Pons (tissue), 1 donor: ENCODE measurements around the gene ZNF774.
"Not testable (repeated sequence)": the region's sequence is repeated elsewhere in the genome, so short reads cannot be mapped to it uniquely, and the experiment has no call there.

Experiments
- DNase-seq: peaks from one replicate; pipeline ENCODE4 v3.0.0-alpha.2; 2016; ENCODE audit warnings: low spot score

ZNF774 gene

GRCh38 chr15:90352107-90352893, at the start of gene ZNF774:
ZNF774 (plus strand) TSS chr15:90352284; CDS start chr15:90354661, 2,377 bp downstream.
- peak; percentile 98 for DNase-seq

DNA sequence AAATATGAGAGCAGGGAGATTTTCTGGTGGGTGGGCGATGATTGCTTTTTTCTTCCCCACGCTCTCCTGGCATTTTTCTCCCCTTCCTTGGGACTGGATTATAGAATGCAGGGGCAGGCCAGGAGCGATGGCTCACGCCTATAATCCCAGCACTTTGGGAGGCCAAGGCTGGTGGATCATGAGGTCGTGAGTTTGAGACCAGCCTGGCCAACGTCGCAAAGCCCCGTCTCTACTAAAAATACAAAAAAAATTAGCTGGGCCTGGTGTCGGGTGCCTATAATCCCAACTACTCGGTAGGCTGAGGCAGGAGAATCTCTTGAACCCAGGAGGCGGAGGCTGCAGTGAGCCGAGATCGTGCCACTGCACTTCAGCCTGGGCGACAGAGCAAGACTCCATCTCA, 46.7 kb upstream of the ZNF774 start:
- DNase-seq, result not testable (repeated sequence)

- DNase-seq, result no peak
Observed at GRCh38 chr15:90305932-90306331, 46.2 kb upstream of the ZNF774 start.

- no peak for DNase-seq
Observed at GRCh38 chr15:90306560-90306959, 45.5 kb upstream of the ZNF774 start.

GRCh38 chr15:90307661-90308060, 44.4 kb upstream of the ZNF774 start:
- no peak for DNase-seq

DNA sequence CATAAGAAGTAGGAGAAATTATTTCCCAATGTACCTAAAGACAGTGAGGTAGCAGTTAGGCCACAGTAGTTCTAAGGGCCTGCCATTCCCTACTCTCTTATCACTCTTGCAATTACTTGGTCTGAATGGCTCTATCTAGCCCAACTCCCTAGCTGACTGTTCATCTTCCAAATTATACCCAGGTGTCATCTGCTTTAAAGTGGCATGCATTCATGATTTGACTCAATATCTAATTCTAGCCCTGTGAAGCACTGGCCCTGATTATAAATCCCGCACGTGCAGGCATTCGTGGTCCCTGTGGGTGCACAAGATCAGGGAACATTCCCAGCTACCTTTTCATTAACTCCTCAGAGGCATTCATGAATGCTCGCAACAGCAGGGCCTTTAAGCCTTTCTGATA, 43.1 kb upstream of the ZNF774 start:
- no peak for DNase-seq

DNA sequence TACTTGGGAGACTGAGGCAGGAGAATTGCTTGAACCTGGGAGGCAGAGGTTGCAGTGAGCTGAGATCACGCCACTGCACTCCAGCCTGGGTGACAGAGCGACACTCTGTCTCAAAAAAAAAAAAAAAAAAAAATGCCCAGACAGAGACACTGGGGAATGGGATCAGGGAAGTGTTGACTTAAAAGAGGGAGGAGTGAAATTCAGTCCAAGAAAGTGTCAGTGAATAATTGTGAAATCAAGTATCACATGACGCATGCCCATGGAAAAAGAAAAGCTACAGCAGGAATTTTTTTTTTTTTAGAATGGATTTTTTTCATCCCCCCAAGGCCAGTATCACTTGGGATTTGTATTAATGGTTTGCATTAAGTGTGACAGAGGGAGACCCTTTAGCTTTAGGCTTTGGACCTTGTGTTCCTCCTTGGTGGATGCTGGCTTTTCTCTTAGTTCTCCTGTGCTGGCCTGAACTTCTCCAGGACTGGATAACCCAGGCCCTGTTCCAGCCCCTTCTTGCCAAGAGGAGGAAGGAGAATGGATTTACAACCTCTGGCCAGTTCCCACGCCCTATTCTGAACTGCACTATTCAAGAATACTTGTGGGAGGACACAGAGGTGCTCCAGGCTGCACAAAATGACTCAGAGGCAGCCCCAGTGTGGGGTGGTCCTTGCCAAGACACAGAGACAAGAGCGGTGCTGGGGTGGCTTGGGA, 36.7 kb upstream of the ZNF774 start:
- DNase-seq, result peak; percentile 62

GRCh38 chr15:90316139-90316538, 35.9 kb upstream of the ZNF774 start:
- DNase-seq, result no peak

DNA sequence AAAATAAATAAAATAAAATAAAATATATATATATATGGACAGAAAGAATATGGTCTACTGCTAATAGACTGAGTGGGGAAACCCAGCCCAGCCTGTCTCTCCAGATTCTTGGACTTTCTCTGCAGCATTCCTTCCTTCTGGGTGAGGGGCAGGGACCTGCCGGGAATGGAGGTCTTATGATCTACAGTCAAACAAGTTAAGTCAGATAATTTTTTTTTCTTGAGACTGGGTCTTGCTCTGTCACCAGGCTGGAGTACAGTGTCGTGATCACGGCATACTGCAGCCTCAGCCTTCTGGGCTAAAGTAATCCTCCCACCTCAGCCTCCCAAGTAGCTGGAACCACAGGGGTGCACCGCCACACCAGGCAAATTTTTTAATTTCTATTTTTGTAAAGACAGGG, 33.5 kb upstream of the ZNF774 start:
- DNase-seq, result no peak

DNA sequence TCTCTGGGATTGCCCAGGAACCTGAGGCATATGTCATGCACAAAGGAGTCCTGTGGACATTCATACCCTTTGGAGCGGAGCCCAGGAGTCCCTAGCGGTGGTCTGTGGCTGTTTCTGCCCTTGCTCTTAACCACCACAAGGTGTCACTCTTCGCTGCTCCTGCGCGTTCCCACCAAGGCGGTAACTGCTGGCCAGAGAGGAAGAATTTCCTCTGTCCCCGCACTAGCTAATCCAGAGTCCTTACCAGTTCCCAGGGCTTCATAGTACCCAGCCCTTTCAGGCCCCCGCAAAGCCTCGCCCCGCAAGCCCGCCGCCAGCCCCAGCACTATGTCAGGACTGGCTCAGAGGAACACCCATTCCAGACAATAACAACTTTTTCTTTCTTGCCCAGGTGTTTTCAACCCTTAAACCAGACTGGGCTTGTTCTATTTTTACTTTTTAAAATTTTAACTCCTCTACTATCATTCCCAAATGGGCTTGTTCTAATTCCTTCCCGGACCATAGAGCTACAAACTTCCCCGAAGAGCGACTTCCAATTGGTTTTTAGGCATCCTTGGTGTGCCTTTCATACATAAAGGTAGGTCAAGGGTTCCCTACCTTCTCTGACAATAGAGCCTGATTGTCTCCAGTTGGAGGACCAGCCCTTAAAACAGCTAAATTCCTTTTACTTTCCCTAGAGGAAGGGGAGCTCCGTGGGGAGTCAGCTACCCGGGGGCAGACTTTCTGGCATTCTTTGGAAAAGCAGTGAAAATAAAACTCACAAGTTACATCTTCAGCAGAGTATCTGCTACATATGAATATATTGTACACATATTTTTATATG, 31.8 kb upstream of the ZNF774 start:
- DNase-seq, result peak; percentile 92

DNA sequence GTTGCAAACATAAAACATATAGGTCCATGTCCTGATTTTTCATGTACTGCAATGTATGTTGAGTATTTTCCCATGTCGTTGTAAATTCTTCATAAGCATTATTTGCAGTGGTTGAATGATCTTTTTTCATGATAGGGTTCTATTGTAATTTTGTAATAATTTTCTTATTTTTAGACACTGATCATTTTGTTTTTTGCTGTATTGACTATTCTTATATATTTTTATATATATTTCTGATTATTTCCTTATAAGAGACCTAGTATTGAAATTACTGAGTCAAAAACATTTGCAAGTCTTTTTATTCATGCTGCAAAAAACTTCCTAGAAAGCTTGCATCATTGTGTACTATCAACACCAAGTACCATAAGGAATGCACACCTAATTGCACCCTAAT, 31.2 kb upstream of the ZNF774 start:
- no peak for DNase-seq

DNA sequence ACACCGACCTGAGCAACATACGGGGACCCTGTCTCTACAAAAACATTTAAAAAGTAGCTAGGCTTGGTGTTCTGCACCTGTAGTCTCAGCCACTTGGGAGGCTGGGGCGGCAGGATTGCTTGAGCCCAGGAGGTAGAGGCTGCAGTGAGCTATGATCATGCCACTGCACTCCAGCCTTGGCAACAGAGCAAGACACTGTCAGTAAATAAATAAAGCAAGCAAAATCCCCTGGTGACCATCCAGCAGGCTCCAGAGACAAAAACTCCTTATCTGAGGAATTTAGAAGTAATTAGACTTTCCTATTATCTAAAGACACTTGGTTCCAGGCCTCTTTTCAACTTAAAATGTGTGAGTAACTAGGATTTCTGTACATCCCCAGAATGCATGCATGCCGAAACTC, 29.5 kb upstream of the ZNF774 start:
- DNase-seq, result no peak

DNA sequence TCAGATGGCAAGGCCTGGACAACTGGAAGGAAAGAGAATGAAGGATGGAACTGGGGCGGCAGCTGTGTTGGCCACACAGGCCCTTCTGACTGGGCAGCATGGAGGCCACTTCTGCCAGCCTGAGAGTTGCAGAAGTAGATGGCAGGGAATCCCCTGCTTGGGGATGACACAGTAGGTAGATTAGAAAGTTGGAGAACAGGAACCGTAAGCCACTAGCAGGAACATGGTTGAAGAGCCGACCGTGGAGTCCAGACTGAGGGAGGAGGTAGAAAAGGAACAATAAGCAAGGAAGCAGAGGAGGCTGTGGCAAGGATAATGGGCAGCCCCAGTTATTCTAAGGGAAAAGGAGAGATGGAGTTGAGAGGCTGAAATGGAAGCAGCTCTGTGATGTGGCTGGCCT, 26.4 kb upstream of the ZNF774 start:
- DNase-seq, result no peak

DNA sequence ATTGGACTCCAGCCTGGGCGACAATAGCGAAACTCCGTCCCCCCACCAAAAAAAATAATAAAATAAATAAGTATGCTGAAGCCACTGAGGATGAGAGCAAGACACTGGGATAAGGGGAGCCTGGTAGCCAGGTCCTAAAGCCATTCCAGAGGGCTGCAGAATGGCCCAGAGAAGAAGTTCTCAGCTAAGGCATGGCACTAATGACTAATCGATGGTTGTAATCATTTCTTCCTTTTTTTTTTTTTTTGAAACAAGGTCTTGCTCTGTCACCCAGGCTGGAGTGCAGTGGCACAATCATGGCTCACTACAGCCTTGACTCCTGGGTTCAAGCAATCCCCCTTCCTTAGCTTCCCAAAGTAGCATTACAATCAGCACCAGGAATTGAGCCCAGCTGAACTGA, 25.6 kb upstream of the ZNF774 start:
- no peak for DNase-seq

DNA sequence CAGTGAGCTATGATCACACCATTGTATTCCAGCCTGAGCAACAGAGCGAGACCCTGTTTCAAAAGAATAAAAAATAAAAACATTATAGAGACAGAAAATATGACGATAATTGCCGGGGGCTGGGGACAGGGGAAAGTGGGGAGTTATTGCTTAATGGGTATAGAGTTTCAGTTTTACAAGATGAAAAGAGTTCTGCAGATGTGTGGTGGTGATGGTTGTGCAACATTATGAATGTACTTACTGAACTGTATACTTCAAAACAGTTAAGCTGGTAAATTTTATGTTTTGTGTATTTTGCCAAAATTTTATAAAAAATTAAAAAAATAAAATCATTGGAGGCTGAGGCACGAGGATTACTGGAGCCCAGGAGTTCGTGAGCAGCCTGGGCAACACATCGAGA, 24.8 kb upstream of the ZNF774 start:
- no peak for DNase-seq

DNA sequence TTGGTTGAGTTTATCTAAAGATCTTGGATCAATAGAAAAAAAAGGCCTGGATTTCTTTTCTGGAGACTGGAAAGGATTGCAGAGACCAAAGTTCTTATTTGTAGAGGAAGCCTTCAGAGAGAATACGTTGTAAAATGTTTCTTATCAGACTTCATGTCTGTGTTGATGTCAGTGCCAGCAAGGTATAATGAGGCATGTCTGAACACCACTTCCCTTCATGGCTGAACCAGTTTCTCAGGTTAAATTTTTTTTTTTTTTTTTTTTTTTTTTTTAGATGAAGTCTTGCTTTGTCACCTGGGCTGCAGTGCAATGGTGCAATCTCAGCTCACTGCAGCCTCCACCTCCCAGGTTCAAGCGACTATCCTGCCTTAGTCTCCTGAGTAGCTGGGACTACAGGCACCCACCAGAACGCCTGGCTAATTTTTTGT, 17.8 kb upstream of the ZNF774 start:
- no peak for DNase-seq

GRCh38 chr15:90336705-90337141, 15.4 kb upstream of the ZNF774 start:
- peak; percentile 82 for DNase-seq

DNA sequence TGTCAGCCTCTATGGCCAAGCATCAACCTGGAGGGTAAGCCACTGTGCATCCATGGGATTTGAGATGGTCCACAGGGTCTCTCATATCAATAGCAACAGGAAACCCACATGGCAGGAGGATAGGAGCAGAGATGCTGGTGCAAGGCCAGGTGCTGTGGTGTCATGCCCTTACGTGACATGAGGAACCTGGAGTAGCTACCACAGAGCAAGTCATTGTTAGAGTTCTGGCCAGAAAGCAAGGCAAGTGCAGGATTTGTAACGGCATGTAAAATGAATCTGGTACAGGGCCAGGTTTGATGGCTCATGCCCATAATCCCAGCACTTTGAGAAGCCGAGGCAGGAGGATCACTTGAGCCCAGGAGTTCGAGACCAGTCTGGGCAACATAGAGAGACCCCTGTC, 14.8 kb upstream of the ZNF774 start:
- DNase-seq, result no peak

GRCh38 chr15:90338532-90338931, 13.6 kb upstream of the ZNF774 start:
- DNase-seq, result no peak

DNA sequence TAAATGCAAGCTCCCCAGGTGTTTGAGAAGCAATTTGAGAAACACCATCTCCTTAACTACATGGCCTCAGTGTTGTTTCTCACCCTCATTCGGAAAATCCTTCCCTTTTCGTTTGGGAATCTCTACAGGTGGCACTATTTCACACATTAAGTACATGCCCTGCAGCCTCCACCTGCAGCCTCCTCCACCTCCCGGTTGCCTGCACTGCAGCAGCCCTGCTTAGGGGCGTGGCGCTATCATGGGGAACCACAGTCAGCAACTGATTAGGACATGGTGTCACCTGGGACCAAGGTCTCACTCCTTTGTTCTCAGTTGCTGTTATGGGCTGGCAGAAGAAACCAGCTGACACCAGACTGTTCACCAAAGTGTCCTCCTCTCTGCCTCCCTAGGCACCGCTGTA, 11.7 kb upstream of the ZNF774 start:
- no peak for DNase-seq

GRCh38 chr15:90343302-90343790, 8.7 kb upstream of the ZNF774 start:
- no peak for DNase-seq

DNA sequence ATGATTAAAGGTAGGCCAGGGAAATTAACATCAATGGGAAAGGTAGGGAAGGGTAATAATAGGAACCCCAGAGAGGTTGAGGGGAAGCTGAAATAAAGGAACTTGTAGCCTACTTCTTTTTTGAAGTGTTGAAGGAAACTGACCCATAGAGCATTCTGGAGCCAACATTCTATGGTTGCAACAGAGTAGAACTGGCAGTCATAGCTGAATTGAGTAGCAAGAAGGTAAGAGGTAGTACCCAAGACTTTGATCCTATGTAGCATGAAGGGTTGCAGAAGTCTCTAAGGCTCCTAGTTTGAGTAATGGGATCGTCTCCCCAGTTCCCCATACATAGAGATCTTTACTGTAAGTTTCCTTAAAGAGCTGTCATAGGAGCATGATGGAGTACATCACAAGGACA, 7.4 kb upstream of the ZNF774 start:
- peak; percentile 22 for DNase-seq
